ENCODE data around the gene SLCO4C1. TPM values are rescaled to one million over a fixed set of nuclear protein-coding genes. Genes with fewer than 3 reads are reported as not detected.

The SLCO4C1 gene
- total and polyA plus RNA-seq, 2 of the 13 experiments (the other 11 are each of a cell fraction or from before 2014, with no cell fraction given), result 1.3 to 7.8 TPM

GRCh38 chr5:102222772-102223171, 73.3 kb downstream of the SLCO4C1 start (continued):
- TF ChIP-seq HNF1A (IDR thresholded peaks at IDR 0.05; ENCODE audit: low read depth), result peak; percentile 96
- peak; percentile 97 for TF ChIP-seq HNF1A (CRISPR knock-in tag; IDR thresholded peaks at IDR 0.05; ENCODE audit: borderline replicate concordance)
- TF ChIP-seq E2F1 (CRISPR knock-in tag; IDR thresholded peaks at IDR 0.05), result no peak
- no peak for TF ChIP-seq ZNF883 (CRISPR knock-in tag; IDR thresholded peaks at IDR 0.05; ENCODE audit: not compliant biosample characterization)
- peak; percentile 93 for TF ChIP-seq ZNF331 (CRISPR knock-in tag; IDR thresholded peaks at IDR 0.05)
- no peak for TF ChIP-seq ZNF550 (CRISPR knock-in tag; IDR thresholded peaks at IDR 0.05; ENCODE audit: borderline replicate concordance)
- peak; percentile 47 for TF ChIP-seq MED8 (CRISPR knock-in tag; IDR thresholded peaks at IDR 0.05; ENCODE audit: insufficient replicate concordance)
- TF ChIP-seq MEIS2 (CRISPR knock-in tag; IDR thresholded peaks at IDR 0.05), result no peak
- peak; percentile 98 for TF ChIP-seq GZF1 (CRISPR knock-in tag; IDR thresholded peaks at IDR 0.05)
- no peak for TF ChIP-seq ZNF496 (CRISPR knock-in tag; IDR thresholded peaks at IDR 0.05; ENCODE audit: insufficient replicate concordance)
- TF ChIP-seq KAT2B (IDR thresholded peaks at IDR 0.05; ENCODE audit: borderline replicate concordance, low read depth, low read length), result no peak
- TF ChIP-seq TGIF2 (CRISPR knock-in tag; IDR thresholded peaks at IDR 0.05), result no peak
- TF ChIP-seq EZH2 (conservative IDR thresholded peaks at IDR 0.05; ENCODE audit: low read depth, low read length), result no peak
- TF ChIP-seq ZBTB7A (CRISPR knock-in tag; IDR thresholded peaks at IDR 0.05), result no peak
- TF ChIP-seq TCF7 (IDR thresholded peaks at IDR 0.05; ENCODE audit: low read depth), result peak; percentile 92
- no peak for TF ChIP-seq DDIT3 (CRISPR knock-in tag; IDR thresholded peaks at IDR 0.05)
- no peak for TF ChIP-seq SMAD9 (CRISPR knock-in tag; IDR thresholded peaks at IDR 0.05)
- peak; percentile 59; the same call in 1 of the 2 replicates for TF ChIP-seq ETV5 (CRISPR knock-in tag; IDR thresholded peaks at IDR 0.05; ENCODE audit: borderline replicate concordance)
- no peak for TF ChIP-seq ZBTB2 (CRISPR knock-in tag; IDR thresholded peaks at IDR 0.05; ENCODE audit: low read depth)
- no peak for TF ChIP-seq ZNF562 (CRISPR knock-in tag; IDR thresholded peaks at IDR 0.05; ENCODE audit: borderline replicate concordance)
- peak; percentile 92; the same call in 1 of the 2 replicates for TF ChIP-seq ZNF878 (CRISPR knock-in tag; IDR thresholded peaks at IDR 0.05)
- TF ChIP-seq POLR2G (IDR thresholded peaks at IDR 0.05; ENCODE audit: low read depth, low read length), result no peak
- TF ChIP-seq RARA (CRISPR knock-in tag; IDR thresholded peaks at IDR 0.05), result peak; percentile 92
- TF ChIP-seq SMARCE1 (IDR thresholded peaks at IDR 0.05; ENCODE audit: borderline replicate concordance), result peak; percentile 91
- TF ChIP-seq MTF1 (CRISPR knock-in tag; IDR thresholded peaks at IDR 0.05), result no peak
